Activated naive CD4-positive, alpha-beta T cell treated with anti-CD3 and anti-CD28 coated beads for 36 hours (primary cell): ENCODE results near the gene KRTAP9-7. TPM values are rescaled to one million over a fixed set of nuclear protein-coding genes. Genes with fewer than 3 reads are reported as not detected.

ENCODE experiments used
- total RNA-seq, 2 experiments: library from RNA; stranded (reverse); gene quantifications; one replicate each; pipeline ENCODE4 v1.2.3, GENCODE V29; 2021

Gene KRTAP9-7
- total RNA-seq, 2 experiments from 2014 or later = not detected

Other genes with a start within 250 kb of the KRTAP9-7 start
- not detected for gene KRTAP1-5, start 248.5 kb upstream of the KRTAP9-7 start, total RNA-seq
- not detected for gene KRTAP1-4, start 245.5 kb upstream of the KRTAP9-7 start, total RNA-seq
- not detected for gene KRTAP1-3, start 240.8 kb upstream of the KRTAP9-7 start, total RNA-seq
- gene KRTAP1-1, start 234.2 kb upstream of the KRTAP9-7 start, total RNA-seq = not detected
- gene KRTAP2-1, start 228.4 kb upstream of the KRTAP9-7 start, total RNA-seq = not detected
- not detected for gene KRTAP2-2, start 220.5 kb upstream of the KRTAP9-7 start, total RNA-seq
- gene KRTAP2-3, start 215.6 kb upstream of the KRTAP9-7 start, total RNA-seq = not detected
- gene KRTAP2-4, start 209.8 kb upstream of the KRTAP9-7 start, total RNA-seq = not detected
- not detected for gene KRTAP4-7, start 191.5 kb upstream of the KRTAP9-7 start, total RNA-seq
- not detected for gene KRTAP4-8, start 177.6 kb upstream of the KRTAP9-7 start, total RNA-seq
- gene KRTAP4-16, start 173.5 kb upstream of the KRTAP9-7 start, total RNA-seq = not detected
- not detected for gene KRTAP4-9, start 170.3 kb upstream of the KRTAP9-7 start, total RNA-seq
- gene KRTAP4-11, start 157.3 kb upstream of the KRTAP9-7 start, total RNA-seq = not detected
- gene KRTAP4-12, start 151.5 kb upstream of the KRTAP9-7 start, total RNA-seq = not detected
- not detected for gene KRTAP4-6, start 135.2 kb upstream of the KRTAP9-7 start, total RNA-seq
- not detected for gene KRTAP4-5, start 125.9 kb upstream of the KRTAP9-7 start, total RNA-seq
- gene KRTAP4-4, start 115.0 kb upstream of the KRTAP9-7 start, total RNA-seq = not detected
- not detected for gene KRTAP4-3, start 107.5 kb upstream of the KRTAP9-7 start, total RNA-seq
- gene KRTAP4-2, start 97.5 kb upstream of the KRTAP9-7 start, total RNA-seq = not detected
- not detected for gene KRTAP4-1, start 90.8 kb upstream of the KRTAP9-7 start, total RNA-seq
- not detected for gene KRTAP9-1, start 85.8 kb upstream of the KRTAP9-7 start, total RNA-seq
- gene KRTAP9-2, start 49.0 kb upstream of the KRTAP9-7 start, total RNA-seq = not detected
- gene KRTAP9-3, start 43.2 kb upstream of the KRTAP9-7 start, total RNA-seq = not detected
- not detected for gene KRTAP9-8, start 37.7 kb upstream of the KRTAP9-7 start, total RNA-seq
- gene KRTAP9-4, start 26.0 kb upstream of the KRTAP9-7 start, total RNA-seq = not detected
- not detected for gene KRTAP9-9, start 20.3 kb upstream of the KRTAP9-7 start, total RNA-seq
- not detected for gene KRTAP9-6, start 10.3 kb upstream of the KRTAP9-7 start, total RNA-seq
- gene KRTAP29-1, start 27.2 kb downstream of the KRTAP9-7 start, total RNA-seq = not detected
- gene KRTAP16-1, start 33.6 kb downstream of the KRTAP9-7 start, total RNA-seq = under 1 TPM in 1 of 2 experiments, not detected in 1; 0.15 TPM
- not detected for gene KRTAP17-1, start 40.0 kb downstream of the KRTAP9-7 start, total RNA-seq
- not detected for gene KRT33A, start 75.1 kb downstream of the KRTAP9-7 start, total RNA-seq
- not detected for gene KRT33B, start 94.1 kb downstream of the KRTAP9-7 start, total RNA-seq
- not detected for gene KRT34, start 106.6 kb downstream of the KRTAP9-7 start, total RNA-seq
- not detected for gene KRT31, start 121.9 kb downstream of the KRTAP9-7 start, total RNA-seq
- not detected for gene KRT37, start 148.9 kb downstream of the KRTAP9-7 start, total RNA-seq
- gene KRT38, start 165.3 kb downstream of the KRTAP9-7 start, total RNA-seq = not detected
- not detected for gene KRT32, start 191.7 kb downstream of the KRTAP9-7 start, total RNA-seq
- gene KRT35, start 205.5 kb downstream of the KRTAP9-7 start, total RNA-seq = not detected
- not detected for gene KRT36, start 214.2 kb downstream of the KRTAP9-7 start, total RNA-seq
- gene KRT13, start 229.9 kb downstream of the KRTAP9-7 start, total RNA-seq = not detected
- gene KRT15, start 243.2 kb downstream of the KRTAP9-7 start, total RNA-seq = not detected